ENCODE data around the gene GBF1. TPM values are rescaled to one million over a fixed set of nuclear protein-coding genes. Genes with fewer than 3 reads are reported as not detected.

GBF1 gene
- total RNA-seq, result 35.6 and 71.9 TPM in 2 replicates

GRCh38 chr10:102245082-102245931 is at the start of gene GBF1:
Gene GBF1, plus strand, starts transcription at chr10:102245532. Its CDS starts 13,407 bp downstream, at chr10:102258939.

GRCh38 chr10:102225646-102226541 is 19.4 kb upstream of the GBF1 start, which contains the start of gene ELOVL3:
Gene ELOVL3, plus strand, starts transcription at chr10:102226299. Its CDS starts 250 bp downstream, at chr10:102226549.

GRCh38 chr10:102241444-102242117 is 3.8 kb upstream of the GBF1 start, which contains the start of gene PITX3:
Gene PITX3, minus strand, starts transcription at chr10:102241512. Its CDS starts 9,432 bp downstream, at chr10:102232080.

GRCh38 chr10:102395400-102396316 is 150.3 kb downstream of the GBF1 start, which contains the start of gene NFKB2:
Gene NFKB2, plus strand, starts transcription at chr10:102395705. Its CDS starts 255 bp downstream, at chr10:102395960.

GRCh38 chr10:102418622-102419268 is 173.4 kb downstream of the GBF1 start, which contains the start of gene PSD:
Gene PSD, minus strand, starts transcription at chr10:102418785. Its CDS starts 1,747 bp downstream, at chr10:102417038.

GRCh38 chr10:102420714-102421506 is 175.6 kb downstream of the GBF1 start, which contains the start of gene FBXL15:
Gene FBXL15, plus strand, starts transcription at chr10:102420836. Its CDS starts 294 bp downstream, at chr10:102421130.

Other genes with a start within 250 kb of the GBF1 start
- 11.7 and 12.2 TPM in 2 replicates for gene ARMH3, start 189.4 kb upstream of the GBF1 start, total RNA-seq
- gene HPS6, start 180.2 kb upstream of the GBF1 start, total RNA-seq, result 30.6 and 38.2 TPM in 2 replicates
- gene LDB1, start 125.2 kb upstream of the GBF1 start, total RNA-seq, result 39.2 and 46.9 TPM in 2 replicates
- gene PPRC1, start 112.5 kb upstream of the GBF1 start, total RNA-seq, result 13.7 and 28.0 TPM in 2 replicates
- 19.6 and 60.2 TPM in 2 replicates for gene NOLC1, start 93.1 kb upstream of the GBF1 start, total RNA-seq
- gene ELOVL3, start 19.2 kb upstream of the GBF1 start, total RNA-seq, result 0.42 and 2.4 TPM in 2 replicates
- gene PITX3, start 4.0 kb upstream of the GBF1 start, total RNA-seq, result not detected in 2 replicates
- 30.6 and 51.0 TPM in 2 replicates for gene NFKB2, start 150.2 kb downstream of the GBF1 start, total RNA-seq
- 2.4 and 12.2 TPM in 2 replicates for gene PSD, start 173.3 kb downstream of the GBF1 start, total RNA-seq
- gene FBXL15, start 175.3 kb downstream of the GBF1 start, total RNA-seq, result 7.7 TPM in 2 replicates
- gene CUEDC2, start 187.0 kb downstream of the GBF1 start, total RNA-seq, result 36.8 and 49.1 TPM in 2 replicates
- not detected in 2 replicates for gene C10orf95, start 206.0 kb downstream of the GBF1 start, total RNA-seq

Measured in smooth muscle cell of the umbilical artery (primary cell).